NCI-H345 treated with DMSO at 0.1 percent for 48 hours (cell line): Measurements from ENCODE around the gene ERFE.
"Not testable (repeated sequence)": the region's sequence is repeated elsewhere in the genome, so short reads cannot be mapped to it uniquely, and the experiment has no call there.

Experiments
- DNase-seq: peaks from one replicate; lab custom pipeline; 2025; ENCODE audit not compliant: unreplicated experiment; lab: John Stamatoyannopoulos, UW

ERFE gene, protein sequence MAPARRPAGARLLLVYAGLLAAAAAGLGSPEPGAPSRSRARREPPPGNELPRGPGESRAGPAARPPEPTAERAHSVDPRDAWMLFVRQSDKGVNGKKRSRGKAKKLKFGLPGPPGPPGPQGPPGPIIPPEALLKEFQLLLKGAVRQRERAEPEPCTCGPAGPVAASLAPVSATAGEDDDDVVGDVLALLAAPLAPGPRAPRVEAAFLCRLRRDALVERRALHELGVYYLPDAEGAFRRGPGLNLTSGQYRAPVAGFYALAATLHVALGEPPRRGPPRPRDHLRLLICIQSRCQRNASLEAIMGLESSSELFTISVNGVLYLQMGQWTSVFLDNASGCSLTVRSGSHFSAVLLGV

DNA sequence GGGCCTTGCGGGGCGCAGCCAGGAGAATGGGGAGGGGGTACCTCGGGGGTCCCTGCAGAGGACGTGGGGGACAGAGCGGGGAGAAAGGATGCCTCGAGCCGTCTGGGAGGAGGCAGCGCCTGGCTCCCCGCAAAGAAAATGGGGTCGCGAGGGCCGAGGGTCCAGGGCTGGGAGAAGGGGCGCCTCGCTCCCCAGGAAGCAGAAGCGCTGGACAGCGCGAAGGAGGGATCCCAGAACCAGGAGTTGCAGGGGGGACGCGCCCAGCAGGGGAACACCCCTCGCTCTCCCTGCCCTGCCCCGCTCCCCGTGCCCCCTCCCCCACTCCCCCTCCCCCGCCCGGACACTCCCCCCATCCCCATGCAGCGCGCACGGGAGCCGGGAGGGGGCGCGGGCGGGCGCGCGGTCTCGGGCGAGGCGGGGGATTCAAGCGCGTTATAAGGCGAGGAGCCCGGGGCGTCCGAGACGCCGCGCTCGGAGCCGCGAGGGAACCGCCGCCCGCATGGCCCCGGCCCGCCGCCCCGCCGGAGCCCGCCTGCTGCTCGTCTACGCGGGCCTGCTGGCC, at the start of gene ERFE:
Gene ERFE (plus strand): TSS at position 462 of the 562 bp plus-strand sequence. CDS start 38 bp downstream, at position 500.
- no peak for DNase-seq

DNA sequence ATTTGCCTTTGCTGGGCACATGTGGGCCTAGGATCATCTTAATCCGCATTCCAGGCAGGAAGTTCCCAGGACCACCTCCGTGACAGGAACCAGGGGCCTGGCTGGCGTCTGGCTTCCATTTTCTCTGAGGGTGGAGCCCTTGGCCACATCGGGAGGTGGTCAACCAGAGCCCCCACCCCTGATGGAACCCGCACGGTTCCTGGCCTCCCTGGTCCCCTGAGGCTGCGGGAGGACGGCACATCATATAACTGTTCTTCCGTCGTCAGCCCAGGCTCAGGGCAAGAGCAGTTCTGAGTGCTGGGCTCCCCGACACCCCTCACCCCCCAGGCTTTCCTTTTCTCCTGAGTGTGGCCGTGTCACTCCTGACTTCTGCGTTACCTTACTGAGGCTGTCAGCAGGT, 45.2 kb upstream of the ERFE start:
- DNase-seq = no peak

DNA sequence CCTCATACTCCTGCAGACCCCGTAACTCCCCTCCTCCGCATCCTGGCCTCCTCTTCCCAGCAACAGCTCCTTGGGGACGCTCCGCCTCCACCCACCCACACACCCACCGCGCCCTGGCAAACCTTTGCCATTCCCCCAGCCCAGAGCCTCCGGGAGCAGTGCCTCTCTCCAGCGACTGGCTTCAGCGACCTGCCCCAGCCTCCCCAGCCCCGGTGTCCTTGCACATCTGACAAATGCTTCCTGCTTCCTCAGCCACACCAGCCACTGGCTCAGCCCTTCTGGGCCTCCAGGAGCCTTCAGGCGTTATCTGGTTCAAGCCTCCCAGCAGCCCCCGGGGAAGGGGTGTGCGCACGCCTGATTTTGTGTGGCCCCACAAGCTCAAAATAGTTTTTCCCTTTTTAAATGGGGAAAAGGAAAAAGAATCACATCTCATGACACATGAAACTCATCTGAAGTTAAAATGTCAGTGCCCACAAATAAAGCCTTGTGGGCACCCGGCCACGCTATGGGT, 44.4 kb upstream of the ERFE start:
- DNase-seq = no peak

DNA sequence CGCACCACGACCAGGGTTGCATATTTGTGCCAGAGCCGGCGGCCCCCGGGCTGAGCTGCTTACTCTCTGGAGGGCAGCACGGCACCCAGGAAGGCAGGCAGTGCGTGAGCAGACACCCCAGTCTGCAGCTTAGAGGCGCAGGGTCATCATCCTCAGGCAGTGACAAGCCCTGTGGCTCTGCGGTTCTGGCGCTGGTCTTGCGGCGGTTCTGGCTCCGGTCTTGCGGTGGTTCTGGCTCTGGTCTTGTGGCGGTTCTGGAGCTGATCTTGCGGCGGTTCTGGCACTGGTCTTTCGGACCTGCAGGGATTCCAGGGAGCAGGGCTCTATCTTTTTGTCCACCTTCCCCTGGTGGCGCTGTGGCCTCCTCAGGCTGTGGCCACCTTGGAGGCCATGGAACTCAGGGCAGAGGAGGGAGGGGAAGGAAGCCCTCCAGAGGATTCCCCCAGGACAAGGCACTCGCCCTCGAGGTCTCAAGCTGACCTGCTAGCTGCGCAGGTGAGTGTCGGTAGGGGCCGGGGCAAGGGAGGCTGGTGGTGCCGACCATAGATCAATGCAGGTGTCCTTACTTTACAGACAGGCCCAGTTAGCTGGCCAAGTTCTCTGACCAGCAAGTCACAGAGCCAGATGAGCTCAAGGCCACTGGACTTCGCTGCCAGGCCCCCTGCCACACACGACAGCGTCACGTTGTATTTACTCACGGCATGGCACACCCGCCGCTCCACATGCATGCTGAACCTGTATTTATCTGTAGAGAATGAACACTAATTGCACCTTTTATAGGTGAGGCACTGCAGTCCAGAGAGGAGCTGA, 43.7 kb upstream of the ERFE start:
- DNase-seq = no peak

DNA sequence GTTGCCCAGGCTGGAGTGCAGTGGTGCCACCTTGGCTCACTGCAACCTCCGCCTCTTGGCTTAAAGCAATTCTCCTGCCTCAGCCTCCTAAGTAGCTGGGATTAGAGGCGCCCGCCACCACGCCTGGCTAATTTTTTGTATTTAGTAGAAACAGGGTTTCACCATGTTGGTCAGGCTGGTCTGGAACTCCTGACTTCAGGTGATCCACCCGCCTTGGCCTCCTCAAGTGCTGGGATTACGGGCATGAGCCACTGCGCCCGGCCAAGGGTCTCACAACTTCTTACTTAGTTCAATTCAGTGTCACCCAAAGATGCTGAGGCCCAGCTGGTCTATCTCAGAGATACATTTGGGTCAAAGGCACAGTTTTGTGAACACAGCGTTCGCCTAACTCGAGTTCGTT, 43.1 kb upstream of the ERFE start:
- not testable (repeated sequence) for DNase-seq

DNA sequence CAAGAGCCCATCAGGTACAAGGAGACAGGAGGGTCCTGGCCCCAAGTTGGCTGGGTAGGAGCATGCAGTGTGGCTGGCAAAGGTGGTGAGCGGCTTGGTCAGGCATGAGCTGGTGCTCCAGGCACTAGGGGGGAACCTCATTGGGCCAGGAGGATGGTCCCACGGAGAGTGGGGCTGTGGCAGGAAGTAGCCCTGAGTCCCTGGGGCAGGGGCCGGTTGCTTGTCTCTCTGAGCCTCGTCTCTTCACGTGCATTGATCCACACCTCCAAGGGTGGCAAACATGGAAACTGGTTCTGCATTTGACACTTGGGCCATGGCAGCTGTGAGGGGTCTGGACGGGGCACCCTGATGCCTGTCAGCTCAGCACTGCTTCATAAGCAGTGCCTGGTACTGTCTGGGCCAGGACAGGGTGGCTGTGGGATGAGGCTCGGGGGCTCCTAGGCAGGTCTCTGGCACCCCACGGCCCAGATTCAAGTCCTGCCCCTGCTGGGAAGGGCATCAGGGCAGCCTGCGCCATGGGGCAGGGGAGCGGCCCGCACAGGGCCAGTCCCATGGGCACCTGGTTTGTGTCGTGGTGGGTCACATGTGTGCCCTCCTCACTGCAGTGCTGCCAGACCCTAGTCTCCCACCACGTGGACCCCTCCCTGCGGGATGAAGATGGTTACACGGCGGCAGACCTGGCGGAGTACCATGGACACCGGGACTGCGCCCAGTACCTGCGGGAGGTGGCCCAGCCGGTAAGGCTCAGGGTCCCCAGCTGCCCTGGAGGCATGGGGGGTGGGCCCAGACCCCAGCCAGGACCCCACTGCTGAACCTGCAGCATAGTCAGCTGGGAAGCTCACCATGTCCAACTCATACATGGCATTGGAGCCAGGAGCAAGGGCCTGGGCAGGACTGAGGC, 42.2 kb upstream of the ERFE start:
- no peak for DNase-seq

DNA sequence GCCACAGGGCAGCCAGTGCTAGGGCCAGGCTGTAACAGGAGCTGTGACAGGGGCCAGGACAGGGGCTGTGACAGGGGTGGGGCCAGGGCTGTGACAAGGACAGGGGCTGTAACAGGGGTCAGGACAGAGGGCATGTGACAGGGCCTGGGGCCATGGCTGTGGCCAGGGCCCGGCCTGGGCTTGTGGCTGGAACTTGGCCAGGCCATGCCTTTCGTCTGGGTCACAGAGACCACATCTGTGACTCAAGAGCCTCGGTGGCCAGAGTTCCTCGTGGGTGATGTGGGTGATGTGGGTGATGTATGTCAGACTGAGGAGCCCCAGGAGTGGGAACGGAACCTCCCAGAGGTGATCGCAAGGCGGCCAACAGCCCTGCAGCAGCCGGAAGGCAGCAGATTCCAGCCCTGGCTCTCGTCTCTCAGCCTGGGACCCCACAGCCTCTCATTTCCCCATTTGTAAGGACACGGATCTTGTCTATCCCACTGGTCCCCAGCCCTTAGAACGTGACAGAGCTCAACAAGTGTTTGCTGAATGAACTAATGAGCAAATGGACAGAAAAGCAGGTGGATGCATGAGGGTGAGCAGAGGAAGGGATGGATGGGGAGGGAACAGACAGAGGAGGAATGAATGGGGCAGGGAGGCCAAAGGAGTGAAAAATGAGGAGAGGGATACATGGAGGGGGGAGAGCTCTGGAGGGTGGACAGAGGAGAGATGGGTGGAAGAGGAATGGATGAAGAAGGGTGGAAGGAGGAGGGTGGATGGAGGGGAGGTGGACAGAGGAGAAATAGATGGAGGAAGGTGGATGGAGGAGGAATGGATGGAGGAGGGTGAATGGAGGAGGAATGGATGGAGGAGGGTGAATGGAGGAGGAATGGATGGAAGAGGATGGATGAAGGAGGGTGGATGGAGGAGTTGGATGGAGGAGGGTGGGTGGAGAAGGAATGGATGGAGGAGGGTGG, 41.3 kb upstream of the ERFE start:
- DNase-seq = no peak

DNA sequence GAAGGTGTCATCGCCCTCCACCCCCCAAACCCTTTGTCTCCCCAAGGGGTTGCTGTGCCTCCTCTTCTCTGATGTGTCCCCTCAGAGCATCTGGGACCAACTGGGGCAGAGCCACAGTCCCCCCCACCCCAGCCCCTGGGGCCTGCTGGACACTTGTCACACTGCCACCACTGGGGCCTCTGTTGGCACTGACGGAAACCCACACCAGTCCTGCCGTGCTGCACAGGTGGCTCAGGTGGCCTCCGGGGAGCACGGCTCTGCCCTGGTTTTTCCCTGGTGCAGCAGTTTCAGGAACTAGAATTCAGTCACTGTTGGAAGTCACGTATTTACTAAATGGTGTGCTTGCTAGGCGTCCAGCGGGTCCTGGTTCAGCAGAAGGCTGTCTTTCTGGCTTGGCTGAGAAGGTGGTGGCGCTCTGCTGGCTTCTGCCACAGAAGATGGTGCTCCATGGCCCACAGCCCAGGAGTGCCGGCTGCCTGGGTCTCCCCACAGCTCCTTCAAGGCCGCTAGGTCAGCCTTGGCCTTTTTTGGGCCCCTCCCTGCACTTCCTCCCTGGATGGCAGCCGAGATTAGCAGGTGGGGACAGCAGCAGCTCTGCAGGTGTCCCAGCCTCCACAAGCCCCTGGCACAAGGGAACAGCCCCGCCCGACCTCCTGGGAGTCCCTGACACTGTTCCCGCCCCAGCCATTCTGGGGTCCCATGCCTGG, 38.9 kb upstream of the ERFE start:
- no peak for DNase-seq

DNA sequence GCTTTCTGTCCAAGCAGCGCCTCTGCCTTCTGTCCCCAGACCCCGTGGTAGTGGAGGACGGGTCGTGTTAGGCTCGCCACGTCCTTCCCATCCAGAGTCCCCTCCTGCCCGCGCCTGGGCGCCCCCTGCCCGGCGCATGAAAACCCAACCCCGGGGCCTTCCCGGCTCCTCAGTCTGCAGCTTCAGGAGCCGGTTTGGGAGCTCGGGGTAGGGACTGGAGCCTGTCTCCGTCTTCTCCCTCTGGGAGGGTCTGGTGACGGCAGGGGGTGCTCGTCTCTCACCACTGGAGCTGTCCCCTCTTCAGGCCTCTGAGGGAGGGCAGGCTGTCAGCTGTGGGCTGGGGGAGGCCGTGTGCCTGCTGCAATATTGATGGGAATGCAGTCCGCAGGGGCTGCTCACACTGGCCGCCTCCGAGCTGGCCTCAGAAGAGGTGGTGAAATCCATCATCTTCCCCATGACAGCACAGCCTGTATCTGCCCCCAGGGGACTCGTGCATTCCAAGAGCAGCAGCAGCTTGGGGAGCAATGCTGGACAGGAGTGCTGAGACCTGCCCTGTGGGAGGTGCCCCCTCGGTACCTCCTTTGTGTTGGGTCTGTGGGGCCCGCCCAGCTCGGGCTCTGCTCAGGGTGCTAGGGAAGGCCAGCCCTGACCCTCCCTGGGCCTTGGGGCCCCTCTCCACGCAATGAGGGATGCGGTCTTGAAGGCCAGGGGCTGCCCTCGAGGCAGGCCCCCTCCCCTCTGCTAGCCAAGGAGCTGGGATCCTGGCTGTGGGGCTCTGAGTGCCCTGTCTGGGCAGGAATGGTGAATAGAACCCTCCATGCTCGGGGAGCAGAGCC, 38.1 kb upstream of the ERFE start:
- DNase-seq = no peak

DNA sequence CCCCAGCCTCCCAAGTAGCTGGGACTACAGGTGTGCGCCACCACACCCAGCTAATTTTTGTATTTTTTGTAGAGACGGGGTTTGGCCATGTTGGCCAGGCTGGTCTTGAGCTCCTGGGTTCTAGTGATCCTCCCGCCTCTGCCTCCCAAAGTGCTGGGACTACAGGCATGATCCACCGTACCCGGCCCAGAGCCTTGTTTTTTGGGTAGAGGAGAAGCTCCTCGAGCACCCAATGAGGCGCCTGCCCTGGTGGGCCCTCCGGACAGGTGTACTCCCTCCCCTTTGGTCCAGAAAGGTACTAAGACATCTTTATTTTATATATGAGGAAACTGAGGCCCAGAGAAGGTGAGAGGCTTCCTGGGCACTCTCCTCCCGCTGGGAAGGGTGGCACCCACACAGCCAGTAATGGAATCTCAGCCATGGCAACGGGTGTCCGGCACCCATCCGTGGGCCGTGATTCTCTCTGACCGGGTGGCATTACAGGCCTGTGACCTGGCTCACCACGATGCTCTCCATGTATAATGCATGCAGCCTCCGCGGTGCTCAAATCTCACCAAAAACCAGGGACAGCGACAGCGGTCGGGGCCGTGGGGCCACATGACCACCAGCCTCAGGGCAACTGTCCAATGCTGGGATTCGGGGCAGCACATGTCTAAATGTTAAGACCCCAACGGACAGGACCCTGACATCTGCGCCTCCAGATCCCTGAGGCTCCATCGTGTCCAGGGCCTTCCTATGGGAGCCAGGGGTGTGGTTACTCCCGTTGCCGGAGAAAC, 37.1 kb upstream of the ERFE start:
- no peak for DNase-seq

DNA sequence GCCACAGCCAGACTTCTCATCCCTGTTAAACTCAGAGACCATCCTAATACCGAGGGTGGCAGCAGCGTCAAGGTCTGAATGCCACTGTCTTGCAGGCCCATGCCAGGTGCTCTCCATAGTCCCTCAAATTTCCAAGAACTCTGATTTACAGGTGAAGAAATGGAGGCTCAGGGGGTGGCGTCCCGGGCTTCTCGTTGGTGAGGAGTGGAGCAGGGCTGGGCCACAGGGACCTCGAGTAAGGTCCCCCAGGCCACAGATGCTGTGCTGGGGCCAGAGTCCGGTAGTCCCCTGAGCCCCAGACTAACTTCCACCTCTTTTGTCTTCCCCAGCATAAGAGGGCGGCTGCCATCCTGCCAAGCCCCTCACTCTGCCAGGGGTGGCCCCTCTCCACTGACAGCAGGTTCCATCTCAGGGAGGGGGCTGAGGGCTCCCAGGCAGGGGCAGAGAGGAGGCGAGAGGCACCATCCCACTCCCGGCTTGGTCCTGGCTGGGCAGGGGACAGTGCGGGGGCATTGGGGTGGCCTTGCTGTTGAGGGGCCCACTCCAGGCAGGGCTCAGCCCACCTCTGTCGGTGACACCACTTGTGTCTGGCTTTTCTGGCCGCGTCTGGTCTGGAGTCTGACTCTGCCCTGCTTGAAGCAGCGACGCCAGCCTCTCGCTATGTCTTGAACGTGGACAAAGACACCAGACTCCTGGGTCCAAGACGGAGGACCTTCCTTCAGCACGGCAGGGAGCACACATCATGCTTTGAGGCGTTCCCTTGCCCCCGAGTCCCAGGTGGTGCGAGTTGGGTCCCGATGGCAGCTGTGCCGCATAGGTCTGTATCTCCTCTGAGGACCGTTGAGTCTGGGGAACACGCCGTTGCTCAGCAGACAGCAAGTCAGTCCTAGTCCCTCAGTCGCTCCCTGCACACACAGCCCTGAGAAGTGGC, 36.2 kb upstream of the ERFE start:
- DNase-seq = no peak

DNA sequence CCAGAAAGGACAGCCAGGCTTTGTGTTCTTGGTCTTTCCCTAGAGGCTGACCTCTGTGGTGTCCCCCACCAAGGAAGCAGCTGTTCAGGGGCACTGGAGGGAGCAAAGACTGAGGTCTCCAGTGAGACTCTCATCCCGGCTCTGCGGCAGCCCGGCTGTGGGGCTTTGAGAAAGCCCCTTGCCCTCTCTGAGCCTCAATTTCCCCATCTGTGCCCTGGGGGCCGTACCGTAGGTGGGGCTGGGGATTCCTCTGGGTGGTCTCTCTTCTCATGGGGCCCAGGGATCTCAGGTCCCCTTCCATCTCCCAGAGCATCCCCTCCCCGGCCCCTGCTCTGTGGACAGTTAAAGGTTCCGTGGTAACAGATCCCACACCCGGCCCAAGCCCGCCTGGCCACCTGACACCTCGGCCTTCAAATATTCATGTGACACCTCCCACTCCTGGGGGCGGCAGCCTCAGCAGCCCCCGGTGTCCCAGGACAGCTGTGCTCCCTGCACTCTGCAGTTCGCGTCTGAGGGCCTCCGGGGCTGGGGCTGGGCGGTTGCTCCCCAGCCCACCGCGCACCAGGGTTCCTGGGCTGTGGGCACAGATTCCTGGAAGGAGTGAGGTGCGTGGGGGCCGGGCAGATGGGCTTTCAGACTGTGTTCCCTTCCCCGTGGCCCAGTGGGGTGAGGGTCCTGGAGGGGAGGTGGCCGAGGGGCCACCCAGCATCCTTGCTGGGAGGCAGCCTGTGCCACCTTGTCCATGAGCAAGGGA, 35.4 kb upstream of the ERFE start:
- no peak for DNase-seq

DNA sequence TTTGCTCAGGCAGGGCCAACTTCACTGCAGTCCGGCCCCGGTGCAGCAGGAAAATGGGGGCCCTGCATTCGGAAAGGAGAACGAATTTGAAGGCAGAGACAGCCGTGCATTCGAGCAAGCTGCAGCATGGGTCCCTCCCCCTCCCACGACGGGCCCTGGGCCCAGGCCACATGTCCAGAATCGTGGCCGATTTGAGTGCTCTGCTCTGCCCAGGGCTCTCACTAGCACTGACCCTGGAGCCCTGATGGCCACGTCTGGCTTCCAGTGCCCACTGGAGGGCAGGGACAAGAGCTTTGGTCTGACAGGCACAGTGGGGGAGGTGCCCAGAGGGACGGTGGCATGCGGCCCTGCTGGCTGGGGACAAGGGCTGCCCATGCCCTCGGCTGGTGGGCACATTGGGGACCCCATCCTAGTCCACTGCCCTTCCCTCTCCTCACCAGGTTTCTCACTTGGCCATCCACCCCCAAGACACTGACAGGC, 34.7 kb upstream of the ERFE start:
- no peak for DNase-seq

DNA sequence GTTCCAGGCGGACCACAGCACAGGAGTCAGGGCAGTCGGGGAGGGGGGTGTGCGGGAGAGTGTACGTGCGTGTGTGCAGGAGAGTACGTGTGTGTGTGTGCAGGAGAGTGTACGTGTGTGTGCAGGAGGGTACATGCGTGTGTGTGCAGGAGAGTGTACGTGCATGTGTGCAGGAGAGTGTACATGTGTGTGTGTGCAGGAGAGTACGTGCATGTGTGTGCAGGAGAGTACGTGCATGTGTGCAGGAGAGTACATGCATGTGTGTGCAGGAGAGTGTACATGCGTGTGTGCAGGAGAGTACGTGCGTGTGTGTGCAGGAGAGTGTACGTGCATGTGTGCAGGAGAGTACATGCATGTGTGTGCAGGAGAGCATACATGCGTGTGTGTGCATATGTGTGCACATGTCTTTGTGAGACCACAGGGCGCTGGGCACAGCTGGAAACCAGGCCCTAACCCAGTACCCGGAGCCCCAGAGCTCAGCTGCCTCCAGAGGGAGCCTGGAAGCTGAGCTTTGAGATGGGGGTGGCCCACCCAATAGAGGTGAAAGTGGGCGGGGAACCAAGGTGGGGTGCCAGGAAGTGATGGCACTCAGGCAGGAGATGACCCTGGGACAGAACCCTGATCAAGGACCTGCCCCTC, 34.2 kb upstream of the ERFE start:
- no peak for DNase-seq
